Keratinocyte (primary cell): ENCODE data around the gene HNRNPAB.

Experiments used
- EZH2 ChIP-seq: IDR thresholded peaks from one replicate; pipeline ENCODE4 v1.6.1; 2012; ENCODE audit warnings: inconsistent platforms, mild to moderate bottlenecking, low read length, moderate library complexity
- TF ChIP-seq, protein P1 (sequence below), 3 experiments: IDR thresholded peaks in 1 of 3; conservative IDR thresholded peaks in 1 of 3; optimal IDR thresholded peaks in 1 of 3; 2 replicates in 2 of 3; 3 replicates in 1 of 3; pipeline versions ENCODE3 to v1.5.1; 2011; ENCODE audit warnings: low read length in 3 of 3, mild to moderate bottlenecking in 3 of 3, moderate library complexity in 2 of 3, control low read depth in 1 of 3, inconsistent platforms in 1 of 3; ENCODE audit not compliant: insufficient read depth in 2 of 3; ENCODE audit errors: extremely low read depth in 1 of 3

DNA sequence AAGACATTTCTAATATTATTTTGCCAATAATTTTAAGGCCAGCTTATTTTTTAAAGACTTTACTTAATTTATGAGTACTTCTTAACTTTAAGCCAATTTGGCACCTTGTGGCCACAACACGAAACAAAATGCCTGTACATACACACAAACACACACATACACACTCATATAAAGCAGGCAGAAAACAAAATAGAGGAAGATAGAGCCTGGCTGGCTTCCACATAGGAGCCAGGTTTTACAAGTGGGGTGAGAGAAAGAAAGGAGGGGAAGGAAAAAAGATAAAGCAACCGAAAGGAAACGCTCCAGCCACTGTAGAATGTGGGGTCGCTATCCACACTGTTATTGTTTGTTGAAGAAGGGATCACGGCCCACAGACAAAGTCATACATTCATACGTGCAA lies 27.5 kb upstream of the HNRNPAB start:
- TF ChIP-seq, protein P1, sequence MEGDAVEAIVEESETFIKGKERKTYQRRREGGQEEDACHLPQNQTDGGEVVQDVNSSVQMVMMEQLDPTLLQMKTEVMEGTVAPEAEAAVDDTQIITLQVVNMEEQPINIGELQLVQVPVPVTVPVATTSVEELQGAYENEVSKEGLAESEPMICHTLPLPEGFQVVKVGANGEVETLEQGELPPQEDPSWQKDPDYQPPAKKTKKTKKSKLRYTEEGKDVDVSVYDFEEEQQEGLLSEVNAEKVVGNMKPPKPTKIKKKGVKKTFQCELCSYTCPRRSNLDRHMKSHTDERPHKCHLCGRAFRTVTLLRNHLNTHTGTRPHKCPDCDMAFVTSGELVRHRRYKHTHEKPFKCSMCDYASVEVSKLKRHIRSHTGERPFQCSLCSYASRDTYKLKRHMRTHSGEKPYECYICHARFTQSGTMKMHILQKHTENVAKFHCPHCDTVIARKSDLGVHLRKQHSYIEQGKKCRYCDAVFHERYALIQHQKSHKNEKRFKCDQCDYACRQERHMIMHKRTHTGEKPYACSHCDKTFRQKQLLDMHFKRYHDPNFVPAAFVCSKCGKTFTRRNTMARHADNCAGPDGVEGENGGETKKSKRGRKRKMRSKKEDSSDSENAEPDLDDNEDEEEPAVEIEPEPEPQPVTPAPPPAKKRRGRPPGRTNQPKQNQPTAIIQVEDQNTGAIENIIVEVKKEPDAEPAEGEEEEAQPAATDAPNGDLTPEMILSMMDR (optimal IDR thresholded peaks at IDR 0.05 in 1 of 3, IDR thresholded peaks at IDR 0.05 in 1 of 3, conservative IDR thresholded peaks at IDR 0.05 in 1 of 3; ENCODE audit: extremely low read depth in 1 of 3, insufficient read depth in 2 of 3, low read length in 3 of 3): no peak
- TF ChIP-seq EZH2: no peak
